Glomerular visceral epithelial cell (primary cell): ENCODE measurements around the gene MLYCD.
A peak's percentile ranks its signal among the peaks of the same experiment; 100 is the strongest.

Experiments
- DNase-seq: peaks from one replicate; pipeline ENCODE4 v3.0.0-alpha.2; 2016; ENCODE audit errors: extremely low spot score

Gene MLYCD

DNA sequence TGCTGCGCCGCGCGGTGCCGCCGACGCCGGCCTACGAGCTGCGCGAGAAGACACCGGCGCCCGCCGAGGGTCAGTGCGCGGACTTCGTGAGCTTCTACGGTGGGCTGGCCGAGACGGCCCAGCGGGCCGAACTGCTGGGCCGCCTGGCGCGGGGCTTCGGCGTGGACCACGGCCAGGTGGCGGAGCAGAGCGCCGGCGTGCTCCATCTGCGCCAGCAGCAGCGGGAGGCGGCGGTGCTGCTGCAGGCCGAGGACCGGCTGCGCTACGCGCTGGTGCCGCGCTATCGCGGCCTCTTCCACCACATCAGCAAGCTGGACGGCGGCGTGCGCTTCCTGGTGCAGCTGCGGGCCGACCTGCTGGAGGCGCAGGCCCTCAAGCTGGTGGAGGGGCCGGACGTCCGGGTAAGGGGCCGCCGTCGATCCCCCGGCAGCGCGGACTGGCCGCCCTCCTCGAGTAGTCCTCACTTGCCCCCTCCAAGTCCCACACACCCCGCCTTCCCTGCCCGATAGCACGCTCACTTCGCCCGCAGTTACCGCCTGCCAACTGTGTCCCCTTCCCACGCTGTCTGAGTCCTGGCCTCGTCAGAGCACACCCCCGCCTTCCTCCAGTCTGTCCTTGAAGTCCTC, 470 bp downstream of the MLYCD start:
- DNase-seq: peak; percentile 45

DNA sequence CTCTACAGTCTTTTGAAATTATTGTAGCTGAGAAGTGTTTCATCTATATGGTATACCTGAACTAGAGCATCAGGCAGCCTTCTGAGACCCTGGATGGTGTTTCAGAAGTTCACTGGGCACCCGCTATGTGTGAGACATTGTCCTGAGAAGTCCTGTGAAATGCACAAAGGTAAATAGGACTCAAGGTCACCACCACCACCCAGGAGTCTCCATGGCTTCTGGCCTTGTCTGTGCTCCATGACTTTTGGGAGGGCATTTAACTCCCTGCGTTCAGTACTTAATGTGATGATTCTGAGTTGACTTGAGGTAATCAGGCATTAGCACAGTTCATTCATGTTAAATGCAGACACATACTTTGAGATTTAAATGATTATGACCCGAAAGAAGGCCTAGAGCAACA, 1.1 kb downstream of the MLYCD start:
- DNase-seq: no peak

DNA sequence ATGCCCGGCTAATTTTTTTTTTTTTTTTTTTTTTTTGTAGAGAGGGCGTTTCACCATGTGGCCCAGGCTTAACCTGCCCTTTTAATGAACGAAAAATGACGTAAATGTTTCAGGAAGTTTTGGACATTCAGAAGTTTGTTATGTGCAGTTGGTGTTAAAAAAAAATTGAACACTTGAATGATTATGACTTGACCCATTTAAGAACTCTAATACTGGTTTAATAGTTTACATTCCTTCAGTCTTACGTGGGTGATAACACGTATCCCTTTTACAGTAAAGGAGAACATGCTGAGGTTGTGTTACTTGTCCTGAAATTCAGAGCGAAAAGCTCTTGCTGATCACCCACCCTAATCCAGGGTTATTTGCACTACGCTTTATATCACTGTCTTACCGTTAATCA, 1.7 kb downstream of the MLYCD start:
- DNase-seq: peak; percentile 25

DNA sequence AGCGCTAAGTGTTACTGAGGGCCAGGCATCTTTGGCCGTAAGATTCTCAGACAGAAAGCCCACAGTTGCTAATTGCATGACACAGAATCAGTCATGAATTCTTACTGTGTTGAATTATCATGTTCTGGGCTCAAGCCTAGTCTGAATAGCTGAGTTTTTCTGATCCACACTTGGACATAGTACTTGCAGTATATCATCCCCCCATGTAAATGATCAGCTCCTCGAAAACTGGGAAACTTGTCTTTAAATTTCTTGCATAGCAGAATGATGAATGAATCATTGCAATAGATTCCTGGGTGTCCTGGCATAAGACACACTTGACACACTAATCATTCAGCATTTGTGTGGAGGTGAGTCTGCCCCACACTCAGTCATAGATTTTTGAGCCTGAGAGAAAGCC, 2.2 kb downstream of the MLYCD start:
- peak; percentile 37 for DNase-seq

DNA sequence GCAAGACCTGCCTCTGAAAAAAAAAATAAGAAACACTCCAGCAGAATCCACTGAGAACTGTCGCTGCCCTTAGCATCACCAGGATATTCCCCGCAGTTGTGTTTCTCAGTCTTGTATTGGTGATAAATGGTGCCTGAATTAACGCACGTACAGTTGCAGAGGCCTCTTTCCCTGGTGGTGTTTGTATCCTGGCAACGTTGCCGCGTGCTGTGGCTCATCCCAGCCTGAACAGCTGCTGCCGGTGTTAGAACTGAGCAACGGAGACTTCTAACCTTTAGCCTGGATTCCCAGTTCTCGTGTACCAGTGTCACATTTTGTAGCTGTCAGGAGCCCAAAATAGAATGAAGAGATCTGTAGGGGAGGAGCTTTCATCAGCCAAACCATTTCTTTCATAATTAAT, 4.8 kb downstream of the MLYCD start:
- no peak for DNase-seq

DNA sequence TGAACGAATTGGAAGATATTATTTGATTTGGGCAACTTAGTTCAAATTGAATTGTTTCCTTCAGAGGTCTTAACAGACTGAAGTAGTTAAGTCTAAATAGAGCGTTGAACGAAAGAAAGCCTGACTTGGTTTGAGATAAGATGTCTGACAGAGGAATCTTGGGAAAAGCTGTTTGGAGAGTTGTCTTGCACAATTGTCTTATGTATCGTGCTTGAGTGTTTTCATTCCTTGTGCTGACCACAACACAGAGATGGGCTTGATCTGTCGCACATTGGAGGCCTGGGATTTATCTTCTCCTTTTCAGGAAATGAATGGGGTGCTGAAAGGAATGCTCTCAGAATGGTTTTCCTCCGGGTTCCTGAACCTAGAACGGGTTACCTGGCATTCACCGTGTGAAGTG, 7.8 kb downstream of the MLYCD start:
- DNase-seq: no peak

DNA sequence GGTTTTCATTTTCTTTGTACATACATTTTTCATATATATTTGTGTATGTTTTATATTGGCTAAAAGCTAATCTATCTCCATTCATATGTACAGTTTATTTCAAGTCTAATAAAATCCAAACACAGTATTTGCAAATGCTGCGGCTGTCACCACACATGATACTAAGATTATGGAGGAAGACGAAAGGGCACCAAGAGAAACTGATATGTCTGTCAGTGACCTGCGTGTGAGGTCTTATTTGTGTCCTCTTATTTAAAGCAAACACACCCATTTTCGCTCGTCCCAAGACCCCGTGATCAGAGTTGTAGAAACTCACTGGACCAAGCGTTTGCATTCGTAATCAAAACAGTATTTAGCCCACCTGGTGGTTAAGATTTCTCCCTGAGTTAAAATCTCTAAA, 8.2 kb downstream of the MLYCD start:
- DNase-seq: no peak

DNA sequence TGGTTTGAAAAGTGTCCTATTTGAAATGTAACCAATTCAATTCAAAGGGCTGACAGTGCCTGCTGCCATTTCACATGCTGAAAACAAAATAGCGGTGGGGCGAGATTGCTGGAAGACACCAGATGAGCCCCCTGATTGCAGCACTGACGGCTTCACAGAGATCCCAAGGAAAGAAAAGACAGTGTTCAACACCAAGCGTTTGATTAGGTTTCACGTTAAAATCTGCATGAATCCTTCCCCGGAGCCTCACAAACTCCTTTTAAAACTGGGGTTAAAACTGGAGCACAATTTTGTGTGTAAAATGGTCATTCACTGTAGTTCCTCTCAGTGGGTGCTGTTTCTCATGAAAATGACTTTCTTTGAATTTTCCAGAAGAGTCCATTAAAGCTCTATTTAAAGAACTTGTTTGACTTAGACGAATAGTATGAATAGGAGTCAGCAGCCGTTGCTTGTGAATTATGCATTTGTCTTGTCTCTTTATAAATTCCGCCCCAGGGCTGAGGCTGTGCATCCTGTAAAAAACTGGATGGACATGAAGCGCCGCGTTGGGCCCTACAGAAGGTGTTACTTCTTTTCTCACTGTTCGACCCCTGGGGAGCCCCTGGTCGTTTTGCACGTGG, 8.8 kb downstream of the MLYCD start:
- no peak for DNase-seq

DNA sequence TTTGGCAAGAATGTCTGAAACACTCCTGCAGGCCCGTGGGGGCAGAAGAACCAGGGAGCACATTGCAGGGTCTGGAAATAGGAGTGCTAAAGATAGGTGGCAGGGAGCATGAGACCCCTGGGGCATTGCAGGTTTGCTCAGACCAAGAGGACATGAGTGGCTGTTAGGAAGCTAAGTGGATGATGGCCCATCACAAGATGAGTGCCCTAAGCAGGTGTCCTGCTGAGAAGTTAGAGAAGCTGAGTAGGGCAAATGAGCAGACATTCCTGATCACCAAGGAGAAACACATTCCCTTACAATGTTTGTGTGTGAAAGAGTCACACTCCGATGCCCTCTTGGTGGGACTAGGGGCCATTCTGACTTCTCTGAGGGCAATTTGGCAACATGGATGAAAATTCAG, 9.9 kb downstream of the MLYCD start:
- DNase-seq: no peak

DNA sequence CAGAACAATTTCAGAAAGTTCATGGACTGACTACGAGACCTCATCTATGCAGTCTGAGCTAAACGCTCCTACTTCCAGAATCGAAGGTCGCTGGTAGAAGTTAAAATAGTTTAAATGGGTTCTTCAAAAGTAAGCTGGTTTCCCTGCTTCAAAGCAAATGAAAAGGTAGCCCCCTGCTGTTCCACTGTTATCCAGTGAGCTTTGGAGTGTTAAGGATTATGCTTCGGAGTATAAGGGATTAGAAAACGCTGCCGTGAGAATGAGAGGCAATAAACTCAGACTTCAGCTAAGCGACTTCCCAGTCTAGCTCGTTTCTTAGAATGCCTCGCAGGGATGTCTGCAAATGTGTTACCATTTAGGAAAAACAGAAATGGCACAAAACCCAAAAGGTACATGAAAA, 12.4 kb downstream of the MLYCD start:
- no peak for DNase-seq

DNA sequence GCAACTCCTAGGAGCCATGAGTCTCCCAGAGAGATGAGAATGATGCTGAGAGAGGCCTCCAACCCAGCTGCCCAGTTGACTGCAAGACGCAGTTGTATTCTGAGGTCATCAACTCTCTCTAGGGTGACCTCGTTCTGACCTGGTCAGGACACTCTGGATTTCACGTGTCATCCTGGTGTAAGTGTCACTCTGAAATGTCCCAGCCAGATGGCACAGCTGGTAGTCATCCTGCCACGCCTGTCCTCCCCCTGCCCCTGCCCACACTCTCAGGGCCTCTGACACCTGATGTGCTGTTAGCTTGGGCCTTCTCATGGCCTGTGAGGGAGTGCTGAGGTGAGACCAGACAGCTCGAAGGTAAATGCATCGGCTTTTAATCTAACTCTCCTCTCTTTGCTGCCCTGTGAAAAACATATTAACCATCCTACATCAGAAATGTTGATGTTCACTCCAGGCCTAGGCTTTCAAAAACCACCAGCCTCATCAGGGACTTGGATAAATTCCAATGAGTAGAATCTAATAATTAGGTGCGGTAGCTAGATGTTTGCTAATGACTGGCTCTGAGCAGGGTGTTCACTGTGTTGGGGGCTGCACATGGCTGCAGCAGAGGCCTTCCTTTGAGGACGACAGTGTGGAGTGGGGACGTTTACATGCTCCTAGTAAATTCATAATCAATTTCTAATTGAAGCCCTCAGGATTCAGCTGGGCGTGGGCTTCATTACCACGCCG, 13.8 kb downstream of the MLYCD start:
- DNase-seq: no peak

DNA sequence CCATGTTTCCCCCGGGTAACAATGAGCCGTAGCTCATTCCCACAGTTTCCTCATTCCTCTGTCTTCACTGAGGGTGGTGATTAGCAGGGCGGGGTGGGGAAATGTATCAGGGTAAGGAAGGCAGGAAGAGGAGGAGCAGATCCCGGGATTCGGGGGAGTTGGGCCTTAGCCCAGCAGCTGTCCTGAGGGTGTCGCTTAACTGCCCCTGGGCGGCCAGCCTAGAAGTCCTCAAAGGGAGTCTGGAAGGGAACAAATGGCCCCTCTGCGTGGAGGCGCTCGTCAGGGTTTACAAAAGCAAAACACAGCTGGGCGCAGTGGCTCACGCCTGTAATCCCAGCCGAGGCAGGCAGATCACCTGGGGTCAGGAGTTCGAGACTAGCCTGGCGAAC, 14.3 kb downstream of the MLYCD start:
- no peak for DNase-seq

DNA sequence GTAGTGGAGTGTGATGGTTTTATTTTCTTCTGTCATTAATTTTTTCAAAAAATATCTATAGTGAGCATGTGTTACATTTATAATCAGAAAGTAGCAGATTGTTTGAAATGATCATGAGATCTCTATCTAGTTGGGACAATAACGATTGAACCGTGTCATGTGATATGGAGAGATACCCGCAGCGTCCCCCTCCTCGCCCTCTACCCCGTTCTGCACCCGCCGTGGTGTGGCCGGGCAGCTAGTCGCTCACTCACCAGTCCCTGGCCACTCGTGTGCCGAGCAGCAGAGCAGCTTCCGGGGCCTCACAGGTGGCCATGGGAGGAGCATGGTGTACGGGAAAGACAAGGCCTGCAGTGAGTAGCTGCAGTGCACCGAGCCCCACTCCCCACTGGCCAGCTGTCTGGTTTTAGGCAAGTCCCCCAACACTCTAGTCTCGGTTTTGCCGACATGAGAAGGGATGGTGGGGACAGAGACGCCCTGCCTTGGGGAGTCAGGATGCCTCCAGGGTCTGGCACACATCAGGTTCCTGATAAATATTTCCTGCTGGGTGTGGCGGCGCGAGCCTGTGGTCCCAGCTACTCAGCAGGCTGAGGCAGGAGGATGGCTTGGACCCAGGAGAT, 15.3 kb downstream of the MLYCD start:
- no peak for DNase-seq

DNA sequence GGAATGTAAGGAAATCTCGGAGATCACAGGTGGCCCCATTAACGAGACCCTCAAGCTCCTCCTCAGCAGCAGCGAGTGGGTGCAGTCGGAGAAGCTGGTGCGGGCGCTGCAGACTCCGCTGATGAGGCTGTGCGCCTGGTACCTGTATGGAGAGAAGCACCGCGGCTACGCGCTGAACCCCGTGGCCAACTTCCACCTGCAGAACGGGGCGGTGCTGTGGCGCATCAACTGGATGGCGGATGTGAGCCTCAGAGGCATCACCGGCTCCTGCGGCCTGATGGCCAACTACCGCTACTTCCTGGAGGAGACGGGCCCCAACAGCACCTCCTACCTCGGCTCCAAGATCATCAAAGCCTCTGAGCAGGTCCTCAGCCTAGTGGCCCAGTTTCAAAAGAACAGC, 16.2 kb downstream of the MLYCD start:
- no peak for DNase-seq

DNA sequence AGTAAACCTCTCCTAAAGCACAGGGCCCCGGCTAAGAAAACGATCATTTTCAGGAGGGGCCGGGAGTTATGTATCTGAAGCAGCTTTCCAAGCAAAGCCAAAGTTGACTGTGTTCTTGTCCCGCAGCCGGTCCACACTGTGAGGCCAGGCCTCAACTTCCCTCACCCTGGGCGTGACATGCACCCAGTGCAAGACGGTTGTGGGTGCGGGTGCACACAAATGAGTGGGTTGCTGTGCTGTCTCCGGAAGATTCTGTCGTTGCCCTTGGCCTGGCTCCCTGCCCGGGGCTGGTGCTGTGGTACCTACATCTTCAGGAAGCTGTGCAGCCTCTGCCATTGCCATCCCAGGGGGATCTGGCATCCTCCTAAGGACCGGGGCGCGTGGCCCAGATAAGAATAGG, 16.6 kb downstream of the MLYCD start:
- DNase-seq: no peak

DNA sequence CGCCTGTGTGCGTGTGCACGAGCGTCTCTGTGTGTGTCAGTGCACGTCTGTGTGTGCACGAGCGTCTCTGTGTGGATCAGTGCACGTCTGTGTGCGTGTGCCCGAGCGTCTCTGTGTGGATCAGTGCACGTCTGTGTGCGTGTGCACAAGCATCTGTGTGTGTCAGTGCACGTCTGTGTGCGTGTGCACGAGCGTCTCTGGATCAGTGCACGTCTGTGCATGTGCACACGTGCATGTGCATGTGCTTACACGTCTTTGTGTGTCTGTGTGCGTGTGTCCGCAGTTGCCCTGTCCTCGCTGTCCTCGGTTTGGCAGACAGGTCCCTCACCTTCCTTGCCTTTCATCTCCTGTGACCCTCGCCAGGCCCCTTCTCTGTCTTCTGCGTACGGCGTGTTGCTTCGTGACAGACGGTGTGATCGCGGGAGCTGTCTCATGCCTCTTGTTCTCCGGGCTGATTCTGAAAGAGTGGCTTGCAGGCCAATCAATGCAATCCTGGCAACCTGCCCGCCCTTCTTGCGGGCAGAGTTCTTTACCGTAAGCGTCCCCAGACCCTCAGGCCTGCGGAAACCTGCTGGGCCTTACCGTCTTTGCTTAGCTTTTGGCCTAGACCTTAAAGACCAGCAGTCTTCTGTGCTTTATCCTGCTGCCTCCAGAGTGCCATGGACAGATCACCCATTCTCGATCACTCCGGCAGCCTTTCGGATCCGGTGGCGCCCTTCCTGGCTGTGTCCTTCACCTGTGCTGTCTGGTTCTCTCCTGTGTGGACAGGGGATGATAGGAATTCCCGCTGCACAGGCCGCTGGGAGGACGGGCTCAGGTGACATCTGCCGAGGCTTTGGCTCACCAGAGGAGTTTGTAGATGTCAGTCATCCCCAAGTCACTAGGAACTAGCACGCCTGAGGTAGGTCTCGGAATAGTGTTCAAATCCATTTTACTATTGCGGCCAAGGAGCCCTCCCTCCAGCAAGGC, 18.5 kb downstream of the MLYCD start:
- DNase-seq: no peak

DNA sequence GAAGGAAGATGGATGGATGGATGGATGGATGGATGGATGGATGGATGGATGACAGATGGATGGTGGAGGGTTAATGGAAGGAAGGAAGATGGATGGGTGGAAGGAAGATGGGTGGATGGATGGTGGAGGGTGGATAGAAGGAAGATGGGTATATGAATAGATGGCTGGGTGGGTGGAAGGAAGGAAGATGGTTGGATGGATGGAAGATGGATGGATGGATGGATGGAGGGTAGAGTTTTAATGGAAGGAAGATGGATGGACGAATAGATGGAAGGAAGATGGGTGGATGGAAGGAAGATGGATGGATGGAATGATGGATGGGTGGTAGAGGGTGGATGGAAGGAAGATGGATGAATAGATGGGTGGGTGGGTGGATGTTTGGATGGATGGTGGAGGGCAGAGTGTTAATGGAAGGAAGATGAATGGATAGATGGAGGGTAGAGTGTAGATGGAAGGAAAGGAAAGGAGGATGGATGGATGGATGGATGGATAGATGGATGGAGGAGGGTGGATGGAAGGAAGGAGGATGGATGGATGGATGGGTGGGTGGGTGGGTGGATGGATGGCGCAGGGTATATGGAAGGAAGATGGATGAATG, 22.1 kb downstream of the MLYCD start:
- DNase-seq: no peak

DNA sequence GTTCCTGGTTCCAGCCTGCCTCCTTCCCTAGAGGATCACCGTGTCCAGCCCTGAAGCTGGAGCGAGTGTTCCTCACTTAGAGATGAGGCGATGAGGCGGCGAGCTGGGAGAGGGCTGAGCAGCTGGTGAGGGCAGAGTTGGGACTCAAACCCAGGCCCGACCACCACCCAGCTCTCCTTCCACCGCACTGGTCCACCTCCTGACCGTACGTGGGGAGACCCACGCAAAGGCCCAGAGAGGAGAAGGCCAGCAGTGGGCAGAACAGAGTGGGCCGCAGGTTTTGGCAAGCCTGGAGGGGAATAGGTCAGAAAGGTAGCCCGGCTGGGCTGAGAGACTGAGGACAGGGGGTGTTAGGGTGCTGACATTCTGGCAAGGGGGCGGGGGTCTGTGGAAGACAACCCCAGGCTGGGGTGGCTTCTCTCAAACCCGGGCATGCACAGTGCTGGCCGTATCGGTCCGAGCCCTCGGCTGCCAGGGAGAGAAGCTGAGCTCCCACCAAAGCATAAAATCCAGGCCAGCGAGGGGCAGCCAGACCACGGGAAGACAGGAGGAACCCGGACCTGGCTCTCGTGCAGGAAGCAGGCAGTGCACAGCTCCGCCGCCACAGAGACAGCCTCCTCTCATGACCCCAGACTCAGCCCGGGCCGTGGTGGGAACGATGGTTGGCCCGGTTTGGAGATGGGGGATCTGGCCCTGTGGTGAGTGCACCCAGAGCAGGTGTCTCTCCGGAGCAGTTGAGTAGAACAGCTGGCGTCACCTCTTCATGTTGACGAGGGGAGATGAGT, 24.9 kb downstream of the MLYCD start:
- no peak for DNase-seq

DNA sequence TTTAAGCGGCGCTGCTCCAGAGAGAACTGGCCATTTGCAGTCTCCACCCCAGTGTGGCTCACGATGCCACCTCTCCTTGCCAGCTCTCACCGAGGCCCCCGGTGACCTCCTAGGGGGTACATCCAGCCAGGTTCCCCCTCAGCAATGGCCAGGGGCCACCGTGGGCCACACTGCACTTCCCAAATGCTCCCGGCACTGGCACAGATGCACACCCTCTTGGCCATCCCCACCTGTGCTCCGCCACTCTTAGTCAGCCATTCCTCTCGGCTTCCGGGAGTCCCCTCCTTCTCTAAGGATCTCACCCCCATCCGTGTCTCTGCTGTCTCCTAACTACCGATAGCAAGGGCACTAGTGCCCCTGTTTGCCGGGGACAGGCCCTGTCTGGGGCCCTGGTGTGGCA, 25.8 kb downstream of the MLYCD start:
- DNase-seq: no peak

DNA sequence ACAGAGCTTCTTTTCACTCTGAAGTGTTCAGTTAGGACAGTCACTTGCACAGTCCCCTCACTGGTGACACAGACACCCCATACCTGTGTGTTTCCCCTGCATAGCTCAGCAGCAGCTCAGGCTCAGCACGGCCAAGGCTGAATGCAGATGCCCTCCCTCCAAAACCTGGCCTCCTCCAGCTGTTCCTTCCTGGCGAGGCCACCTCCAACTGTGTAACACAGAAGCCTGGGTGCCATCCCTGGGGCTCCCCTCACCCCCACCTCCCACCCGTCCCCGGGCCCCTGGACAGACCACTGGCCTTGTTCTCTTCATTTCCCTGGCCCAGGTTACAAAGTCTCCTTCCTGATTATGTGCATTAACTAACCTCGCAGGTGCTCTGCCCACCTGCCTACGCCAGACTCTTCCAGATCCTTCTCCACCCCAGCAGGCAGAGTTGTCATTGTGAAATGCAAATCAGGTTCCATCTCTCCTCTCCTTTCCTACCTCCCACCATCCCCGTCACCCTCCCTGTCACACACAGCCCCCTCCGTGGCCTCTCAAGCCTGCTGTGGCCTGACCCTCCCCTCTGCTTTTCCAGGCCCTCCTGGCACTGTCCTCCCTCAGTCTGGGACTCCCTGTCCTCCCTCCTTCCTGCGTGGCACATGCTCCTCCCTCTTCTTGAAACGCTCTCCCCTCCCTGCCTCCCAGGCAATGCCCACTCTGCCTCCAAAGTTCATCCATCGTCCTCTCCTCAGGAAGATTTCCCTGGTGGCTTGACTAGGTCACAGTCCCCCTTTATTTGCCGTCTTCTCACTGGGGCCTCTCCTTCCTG, 26.4 kb downstream of the MLYCD start:
- DNase-seq: no peak
